Kasumi-1 (cell line): ENCODE measurements around the gene DGLUCY.
"Not testable (repeated sequence)": the region's sequence is repeated elsewhere in the genome, so short reads cannot be mapped to it uniquely, and the experiment has no call there.

Experiments used
- DNase-seq, 2 experiments: peaks; one replicate each; lab custom pipeline; 2025; lab: John Stamatoyannopoulos, UW

The DGLUCY gene, protein sequence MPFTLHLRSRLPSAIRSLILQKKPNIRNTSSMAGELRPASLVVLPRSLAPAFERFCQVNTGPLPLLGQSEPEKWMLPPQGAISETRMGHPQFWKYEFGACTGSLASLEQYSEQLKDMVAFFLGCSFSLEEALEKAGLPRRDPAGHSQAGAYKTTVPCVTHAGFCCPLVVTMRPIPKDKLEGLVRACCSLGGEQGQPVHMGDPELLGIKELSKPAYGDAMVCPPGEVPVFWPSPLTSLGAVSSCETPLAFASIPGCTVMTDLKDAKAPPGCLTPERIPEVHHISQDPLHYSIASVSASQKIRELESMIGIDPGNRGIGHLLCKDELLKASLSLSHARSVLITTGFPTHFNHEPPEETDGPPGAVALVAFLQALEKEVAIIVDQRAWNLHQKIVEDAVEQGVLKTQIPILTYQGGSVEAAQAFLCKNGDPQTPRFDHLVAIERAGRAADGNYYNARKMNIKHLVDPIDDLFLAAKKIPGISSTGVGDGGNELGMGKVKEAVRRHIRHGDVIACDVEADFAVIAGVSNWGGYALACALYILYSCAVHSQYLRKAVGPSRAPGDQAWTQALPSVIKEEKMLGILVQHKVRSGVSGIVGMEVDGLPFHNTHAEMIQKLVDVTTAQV

DNA sequence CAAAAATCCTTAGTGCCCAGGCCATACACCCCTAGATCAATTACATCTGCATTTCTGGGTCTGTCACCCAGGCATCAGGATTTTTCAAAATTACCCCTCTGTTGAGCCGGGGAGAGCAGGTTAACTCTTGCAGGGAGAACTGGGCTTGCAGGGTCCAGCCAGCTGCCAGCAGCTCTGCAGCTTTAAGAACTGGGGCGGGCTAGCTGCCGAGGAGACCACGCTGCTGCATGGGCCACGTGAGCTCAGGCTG is at the start of gene DGLUCY:
Gene DGLUCY (plus strand): TSS at position 245 of the 250 bp plus-strand sequence. CDS start 46,222 bp downstream, outside the sequence.
- DNase-seq, result peak in 1 of 2 experiments; percentile 85

DNA sequence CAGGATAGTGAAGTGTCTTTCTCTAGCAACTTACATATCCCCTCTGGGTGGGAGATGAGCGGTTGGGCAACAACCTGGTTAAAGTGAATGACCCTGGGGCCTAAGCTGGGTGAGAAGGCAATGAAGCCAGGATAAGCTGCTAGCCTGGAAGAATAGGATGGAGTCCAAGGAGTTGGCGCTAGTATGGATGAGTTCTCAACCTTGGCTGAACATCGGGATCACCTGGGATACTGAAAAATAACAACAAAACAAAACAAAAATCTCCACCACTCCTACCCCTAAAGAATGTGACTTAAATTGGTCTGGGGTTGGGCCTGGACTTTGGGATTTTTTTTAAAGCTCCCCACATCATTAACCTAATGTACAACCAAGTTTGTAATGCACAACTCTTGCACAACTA is 48.6 kb upstream of the DGLUCY start:
- DNase-seq, result no peak

DNA sequence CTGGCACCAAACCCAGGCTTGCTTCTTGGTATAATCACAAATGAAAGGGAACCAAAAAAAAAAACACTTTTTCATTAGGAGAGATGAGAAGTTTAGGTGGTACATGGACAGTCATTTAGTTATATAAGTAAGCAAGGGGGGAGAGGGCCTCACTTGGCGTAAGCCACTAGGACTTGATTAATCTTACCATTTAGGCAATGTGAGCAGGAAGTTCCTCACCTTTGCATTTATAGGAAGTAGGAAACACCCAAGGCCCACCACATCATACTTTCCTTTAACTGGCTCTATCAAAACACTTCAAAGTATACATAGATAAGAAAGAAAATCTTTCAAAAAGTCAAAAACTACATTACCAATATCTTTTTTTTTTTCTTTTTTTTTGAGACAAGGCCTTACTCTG is 46.7 kb upstream of the DGLUCY start:
- DNase-seq, result no peak

DNA sequence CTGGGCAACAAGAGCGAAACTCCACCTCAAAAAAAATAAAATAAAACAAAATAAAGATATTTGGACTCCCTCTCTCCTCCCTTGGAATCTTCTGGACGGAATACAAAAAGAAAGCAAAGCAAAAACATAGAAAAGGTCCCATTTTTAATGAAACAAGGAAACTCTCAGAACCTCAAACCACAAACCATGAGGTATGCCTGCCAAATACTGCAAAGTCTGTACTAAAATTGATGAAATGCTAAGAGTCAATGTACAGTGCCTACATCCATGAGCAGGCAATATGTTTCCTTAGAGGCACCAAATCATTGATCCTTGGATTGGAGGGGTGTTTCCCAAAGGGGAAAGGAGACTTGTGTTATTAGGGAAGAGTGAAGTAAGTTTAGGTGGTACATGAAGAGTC is 45.2 kb upstream of the DGLUCY start:
- DNase-seq, result no peak

DNA sequence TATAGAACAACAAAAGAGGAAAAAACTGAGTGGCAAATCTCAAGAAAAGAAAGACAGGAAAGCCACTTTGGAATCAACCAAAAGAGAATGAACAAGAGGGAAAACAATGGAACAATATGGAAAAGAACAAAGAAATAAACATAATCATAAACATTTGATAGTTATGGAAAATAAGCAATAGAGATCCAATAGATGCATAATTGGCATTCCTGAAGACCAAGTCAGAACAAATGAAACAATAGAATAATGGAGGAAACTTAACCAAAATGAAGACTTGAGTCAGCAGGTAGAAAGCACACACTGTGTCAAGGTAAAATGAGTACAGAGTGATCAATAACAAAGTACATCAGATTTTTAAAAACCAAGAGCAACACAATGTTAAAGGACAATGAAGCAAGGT is 43.3 kb upstream of the DGLUCY start:
- no peak for DNase-seq

DNA sequence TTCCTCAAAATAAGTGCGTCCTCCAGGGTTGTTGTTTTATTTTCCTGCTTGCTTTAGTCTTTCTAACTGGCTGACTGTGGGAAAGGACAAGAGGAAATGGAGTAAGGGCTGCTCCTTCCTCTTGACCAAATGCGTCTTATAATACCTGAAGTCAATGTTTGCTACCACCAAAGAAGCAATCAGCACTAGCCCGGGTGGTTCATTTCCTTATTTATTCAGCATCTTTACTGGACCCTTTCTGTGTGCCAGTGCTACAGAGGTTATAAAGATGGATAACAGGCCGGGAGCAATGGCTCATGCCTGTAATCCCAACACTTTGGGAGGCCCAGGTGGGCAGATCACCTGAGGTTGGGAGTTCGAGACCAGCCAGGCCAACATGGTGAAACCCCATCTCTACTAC is 38.3 kb upstream of the DGLUCY start:
- no peak for DNase-seq

DNA sequence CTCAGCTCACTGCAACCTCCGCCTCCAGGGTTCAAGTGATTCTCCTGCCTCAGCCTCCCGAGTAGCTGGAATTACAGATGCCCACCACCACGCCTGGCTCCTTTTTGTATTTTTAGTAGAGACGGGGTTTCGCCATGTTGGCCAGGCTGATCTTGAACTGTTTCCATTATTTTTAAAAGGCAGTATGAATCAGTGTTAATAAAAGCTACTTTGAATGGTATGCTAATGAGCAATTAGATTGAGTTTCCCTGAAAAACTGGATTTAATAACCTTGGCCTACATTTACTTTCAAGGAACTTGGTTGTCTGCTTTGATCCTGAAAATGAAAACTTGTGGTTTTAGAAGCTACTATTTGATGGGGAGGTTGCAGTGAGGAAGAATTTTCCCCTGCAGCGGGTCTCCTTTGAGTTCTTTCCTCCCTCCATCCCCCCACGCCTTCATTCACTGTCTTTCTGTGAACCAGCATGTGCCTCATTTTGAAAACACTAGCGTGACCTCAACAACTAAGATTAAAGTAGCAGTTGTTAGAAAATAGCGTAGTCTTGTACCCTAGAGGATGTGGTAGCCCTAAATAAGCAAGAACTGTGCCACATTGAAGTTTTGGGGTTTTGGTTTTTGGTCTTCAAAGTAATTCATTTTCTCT is 35.7 kb upstream of the DGLUCY start:
- DNase-seq, result no peak

DNA sequence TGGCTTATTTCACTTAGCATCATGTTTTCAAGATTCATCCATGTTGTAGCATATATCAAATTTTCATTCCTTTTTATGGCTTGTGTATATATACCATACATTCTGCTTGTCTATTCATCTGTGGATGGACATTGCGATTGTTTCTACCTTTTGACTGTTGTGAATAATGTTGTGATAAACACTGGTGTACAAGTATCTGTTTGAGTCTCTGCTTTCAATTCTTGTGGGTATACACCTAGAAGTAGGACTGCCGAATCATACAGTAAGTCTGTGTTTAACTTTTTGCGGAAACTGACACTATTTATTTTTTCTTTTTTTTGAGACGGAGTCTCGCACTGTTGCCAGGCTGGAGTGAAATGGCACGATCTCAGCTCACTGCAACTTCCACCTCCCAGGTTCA is 33.8 kb upstream of the DGLUCY start:
- DNase-seq, result no peak

DNA sequence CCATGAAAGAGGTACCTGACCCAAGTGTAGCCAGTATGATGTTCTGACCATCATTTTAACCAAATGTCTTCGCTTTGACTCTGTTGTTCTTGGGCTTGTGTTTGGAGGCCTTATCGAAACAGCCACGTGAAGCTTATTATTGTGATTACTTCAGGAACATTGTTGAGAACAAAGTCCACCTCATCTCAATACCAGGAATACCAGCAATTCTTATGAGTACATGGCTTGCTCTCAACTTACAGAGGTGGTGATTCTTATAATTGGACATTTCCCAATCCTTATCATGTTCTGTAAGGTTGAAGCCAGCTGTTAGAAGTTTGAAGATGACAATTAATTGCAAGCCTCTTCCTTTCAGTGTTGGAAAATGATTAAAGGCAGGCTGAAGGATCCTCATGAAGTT is 31.6 kb upstream of the DGLUCY start:
- no peak for DNase-seq

DNA sequence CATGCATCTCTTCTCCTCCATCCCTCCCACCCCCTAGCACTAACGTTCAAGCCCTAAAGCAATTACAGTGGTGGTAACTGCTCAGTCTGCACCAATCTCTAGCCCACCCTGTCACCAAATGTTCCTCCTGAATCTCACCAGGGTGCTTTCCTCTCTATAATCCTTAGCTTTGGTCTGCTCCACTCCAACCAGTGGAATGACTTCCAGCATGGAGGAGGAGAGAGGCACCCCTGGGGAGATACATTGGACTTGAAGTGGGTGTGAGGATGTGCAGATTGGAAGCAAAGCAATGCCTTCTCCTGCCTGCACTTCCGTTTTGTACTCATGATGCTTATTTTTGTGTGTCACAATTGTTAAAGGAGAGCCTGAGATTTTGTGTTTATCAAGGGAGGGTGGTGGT is 29.4 kb upstream of the DGLUCY start:
- DNase-seq, result no peak

DNA sequence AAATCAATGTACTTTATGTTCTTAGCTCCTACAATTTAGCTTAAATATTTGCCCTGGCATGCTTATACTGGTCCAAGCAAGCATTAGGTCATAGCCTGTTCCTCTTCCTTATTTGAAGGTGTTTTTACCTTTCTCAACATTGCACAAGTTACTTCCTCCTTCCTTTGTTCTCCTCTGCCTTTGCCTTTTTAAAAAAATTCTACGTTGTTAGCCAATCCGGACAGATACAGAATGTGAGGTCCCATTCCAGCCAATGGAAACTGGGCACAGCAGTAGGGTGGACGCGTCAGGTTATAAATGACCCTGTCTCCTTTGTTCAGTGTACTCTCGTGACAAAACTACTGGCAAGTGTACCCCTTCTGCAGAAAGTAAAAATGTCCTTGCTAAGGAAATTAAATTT is 26.4 kb upstream of the DGLUCY start:
- not testable (repeated sequence) for DNase-seq

DNA sequence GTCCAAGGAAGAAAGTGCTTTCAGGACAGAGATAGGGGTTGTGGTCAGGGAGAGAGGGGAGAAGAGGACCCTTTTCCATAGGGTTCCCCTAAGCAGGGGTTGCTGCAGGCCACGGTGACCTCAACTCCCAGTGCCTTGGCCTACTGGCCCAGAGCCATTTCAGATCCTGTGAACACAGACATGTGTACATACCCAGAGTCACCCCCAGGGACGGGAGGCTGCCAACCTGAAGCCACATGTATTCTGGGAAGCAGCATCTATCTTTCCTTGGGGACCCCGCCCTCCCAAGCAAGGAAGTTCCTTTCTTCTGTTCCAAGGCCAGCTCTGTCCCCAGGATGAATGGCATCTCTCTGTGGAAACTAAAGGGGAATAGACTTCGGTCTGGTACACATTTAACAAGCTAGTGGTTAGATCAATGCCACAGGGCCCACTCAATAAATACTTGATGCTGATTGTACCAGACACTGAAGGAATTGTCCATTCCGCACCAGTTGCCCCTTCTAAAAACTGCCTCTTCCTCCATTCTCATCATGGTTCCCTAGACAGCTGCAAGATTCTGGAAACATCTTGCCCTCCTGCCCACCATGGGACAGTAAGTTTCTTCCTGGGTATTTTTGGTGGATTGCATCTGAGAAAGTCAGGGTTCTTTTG is 25.2 kb upstream of the DGLUCY start:
- DNase-seq, result no peak

DNA sequence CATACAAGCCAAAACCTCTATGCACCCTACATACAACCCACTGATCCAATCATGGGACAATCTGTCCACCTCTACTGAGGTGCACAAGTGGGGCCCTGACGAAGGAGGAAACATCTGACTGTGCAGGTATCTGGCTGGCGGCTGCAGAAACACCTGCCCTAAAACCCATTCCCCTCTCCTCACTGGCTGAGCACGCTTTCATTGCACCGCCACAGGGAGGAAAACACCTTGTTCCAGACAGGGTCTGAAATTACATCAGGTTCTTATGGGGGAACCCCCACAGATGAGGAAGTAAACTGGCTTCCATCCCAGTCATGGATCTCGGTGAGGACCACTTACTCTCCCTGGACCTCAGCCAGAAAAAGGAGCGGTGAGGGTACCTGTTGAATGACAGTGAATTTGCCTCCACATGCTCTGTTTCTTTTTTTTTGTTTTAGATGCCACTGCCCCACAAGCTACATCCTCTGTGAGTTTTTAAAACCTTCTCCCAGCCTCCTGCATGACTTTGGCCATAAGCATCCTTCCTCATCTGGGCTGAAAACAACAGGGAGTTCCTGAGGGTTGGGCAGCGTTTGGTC is 23.8 kb upstream of the DGLUCY start:
- no peak for DNase-seq

DNA sequence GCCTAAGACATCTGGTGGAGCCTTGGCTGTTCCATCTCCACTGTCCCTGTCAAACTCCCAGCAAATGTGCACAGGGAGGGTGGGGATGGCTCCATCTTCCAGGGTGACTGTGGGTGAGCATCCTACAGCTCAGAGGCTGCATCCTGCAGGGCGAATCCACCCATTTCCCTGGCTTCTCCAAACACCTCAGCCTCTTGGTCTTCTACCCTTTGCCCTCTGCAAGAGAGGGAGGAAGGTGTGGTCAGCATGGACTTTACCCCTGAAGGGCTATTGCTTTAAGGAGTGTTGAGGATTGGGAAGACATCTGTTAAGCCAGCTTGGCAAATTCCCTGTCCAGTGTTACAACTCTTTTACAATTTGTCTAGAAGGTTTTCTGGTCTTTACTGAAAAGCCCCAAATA is 23.1 kb upstream of the DGLUCY start:
- no peak for DNase-seq

DNA sequence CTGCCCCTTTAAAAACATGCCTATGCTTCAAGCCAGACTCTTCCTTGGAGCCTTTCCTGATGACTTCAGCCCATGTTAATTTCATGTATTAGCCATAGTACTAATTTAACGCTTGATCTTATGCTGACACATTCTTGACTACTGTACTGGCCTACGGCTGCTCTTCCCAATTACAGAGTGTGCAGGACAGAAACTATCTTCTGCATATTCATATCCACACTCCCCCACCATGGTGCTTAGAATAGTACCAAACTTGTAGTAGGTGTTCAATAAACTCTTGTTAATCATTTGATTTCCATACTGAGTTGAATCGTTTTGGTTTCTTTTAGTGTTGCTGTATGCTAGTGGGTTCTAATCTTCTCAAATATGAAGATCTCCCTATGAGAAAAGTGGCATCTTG is 21.8 kb upstream of the DGLUCY start:
- no peak for DNase-seq

DNA sequence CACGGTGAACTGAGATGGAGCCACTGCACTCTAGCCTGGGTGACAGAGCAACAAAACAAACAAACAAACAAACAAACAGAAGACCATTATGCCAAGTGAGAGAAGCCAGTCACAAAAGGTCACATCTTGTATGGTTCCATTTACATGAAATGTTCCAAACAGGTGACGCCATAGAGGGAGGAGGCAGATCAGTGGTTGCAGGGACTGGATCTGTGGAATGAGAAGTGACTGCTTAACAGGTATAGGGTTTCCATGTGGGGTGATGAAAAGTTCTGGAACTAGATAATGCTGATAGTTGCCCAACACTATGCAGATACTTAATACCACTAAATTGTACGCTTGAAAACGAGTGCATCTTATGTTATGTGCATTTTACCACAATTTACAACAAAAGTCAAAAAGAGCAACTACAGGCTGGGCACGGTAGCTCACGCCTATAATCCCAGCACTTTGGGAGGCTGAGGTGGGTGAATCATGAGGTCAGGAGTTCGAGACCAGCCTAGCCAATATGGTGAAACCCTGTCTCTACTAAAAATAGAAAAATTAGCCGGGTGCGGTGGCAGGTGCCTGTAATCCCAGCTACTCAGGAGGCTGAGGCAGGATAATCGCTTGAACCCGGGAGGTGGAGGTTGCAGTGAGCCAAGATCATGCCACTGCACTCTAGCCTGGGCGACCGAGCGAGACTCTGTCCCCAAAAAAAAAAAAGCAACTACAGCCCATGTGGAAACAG is 20.0 kb upstream of the DGLUCY start:
- not testable (repeated sequence) for DNase-seq

DNA sequence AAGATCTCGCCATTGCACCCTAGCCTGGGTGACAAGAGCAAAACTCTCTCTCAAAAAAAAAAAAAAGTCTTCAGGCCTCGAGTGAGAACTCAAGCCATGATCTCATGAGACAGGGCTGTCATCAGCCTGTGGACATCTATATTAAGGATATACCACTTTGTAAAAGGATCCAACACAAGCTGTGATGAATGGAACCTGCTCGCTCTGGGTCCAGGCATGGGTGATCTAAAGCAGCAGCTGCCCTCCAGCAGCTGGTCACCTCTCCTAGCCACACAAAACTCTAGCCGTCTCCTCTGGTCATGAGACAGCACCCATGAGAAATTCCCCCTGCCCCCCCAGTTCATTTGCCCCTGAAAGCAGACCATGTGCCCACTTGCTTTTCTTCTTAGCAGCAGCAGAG is 19.1 kb upstream of the DGLUCY start:
- no peak for DNase-seq

DNA sequence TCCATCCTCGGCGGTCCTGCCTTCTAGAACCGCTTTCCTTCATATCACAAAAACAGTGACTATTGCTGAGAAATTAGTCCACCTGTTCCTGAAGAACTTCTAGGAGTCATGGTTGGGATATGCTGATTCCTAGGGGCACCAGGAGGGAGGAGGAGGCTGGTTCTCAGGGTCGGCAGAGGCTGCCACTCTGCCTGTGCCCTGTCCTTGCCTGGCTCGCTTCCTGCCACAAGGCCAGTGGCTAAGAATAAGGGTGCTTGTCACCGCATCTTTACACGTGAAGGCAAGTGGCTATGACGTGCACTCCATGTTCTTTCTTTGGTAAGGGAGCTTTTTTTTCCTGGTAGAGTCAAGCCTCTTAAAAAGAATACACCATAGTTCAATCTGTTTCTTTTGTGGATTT is 18.7 kb upstream of the DGLUCY start:
- no peak for DNase-seq

DNA sequence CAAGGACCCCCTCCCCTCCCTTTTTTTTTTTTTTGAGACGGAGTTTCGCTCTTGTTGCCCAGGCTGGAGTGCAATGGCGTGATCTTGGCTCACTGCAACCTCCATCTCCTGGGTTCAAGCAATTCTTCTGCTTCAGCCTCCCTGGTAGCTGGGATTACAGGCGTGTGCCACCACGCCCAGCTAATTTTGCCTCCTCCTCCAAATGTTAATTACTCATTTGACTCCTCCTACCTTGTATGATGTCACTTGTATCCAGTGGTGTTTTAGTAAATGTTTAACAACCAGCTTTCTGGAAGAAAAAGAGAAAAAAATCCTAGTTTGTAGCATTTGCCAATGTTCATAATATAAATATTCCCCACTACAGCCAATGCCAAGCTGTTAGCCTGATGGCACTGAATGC is 16.2 kb upstream of the DGLUCY start:
- not testable (repeated sequence) for DNase-seq

DNA sequence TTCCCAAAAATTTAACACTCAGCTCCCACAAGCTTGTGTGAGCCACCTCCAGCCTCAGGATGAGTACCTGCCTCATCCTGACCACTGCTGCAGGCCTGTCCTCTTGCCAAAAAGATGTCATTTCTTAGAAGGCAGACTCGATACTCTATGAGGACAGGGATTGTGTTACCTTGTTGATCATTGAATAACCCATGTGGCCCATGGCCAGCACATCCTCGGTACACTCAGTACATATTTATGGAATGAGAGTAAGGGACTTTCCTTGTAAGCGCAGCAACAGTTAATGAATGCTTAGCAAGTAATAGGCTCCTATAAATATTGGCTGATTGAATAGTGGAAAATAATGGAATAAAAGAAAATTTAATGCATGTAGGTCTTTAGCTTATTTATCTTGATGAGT is 15.3 kb upstream of the DGLUCY start:
- DNase-seq, result no peak

DNA sequence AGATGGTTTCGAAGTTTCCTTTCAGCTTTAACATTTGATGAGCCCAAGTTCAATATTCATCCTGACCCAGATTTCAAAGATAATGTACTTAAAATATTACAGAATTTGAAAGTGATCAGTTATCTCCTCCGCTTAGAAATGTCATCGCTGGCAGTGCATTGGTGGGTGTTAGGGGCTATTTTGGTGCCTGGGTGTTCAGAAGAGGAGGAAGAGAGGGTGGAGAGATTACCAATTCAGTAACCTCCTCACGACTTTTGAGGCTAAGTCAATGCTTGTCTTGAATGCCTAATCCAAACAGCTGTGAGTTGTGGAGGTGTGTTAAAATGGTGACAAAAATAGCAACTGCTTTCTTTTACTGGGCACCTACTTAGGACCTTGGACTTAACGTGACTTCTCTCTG is 13.8 kb upstream of the DGLUCY start:
- no peak for DNase-seq

DNA sequence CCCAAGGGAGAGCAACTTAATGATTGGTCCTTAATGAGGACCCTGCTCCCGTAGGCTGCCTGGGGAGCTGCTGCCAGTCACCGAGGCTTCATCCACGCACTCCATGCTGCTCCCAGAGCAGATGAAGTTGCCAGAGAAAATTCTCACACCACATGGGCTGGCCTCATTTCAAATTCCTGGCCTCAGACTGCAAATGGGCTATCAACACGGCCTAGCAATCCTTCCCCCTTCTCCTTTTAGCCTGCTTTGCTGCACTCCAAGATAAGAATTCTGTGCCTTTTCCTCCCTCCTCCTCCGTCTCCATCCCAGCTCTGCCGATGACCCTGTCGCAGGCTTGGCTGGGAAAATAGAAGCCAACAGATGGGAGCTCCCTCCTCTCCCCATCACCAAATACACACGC is 10.8 kb upstream of the DGLUCY start:
- no peak for DNase-seq
